ENCODE measurements around the gene UMAD1.

Gene UMAD1

DNA sequence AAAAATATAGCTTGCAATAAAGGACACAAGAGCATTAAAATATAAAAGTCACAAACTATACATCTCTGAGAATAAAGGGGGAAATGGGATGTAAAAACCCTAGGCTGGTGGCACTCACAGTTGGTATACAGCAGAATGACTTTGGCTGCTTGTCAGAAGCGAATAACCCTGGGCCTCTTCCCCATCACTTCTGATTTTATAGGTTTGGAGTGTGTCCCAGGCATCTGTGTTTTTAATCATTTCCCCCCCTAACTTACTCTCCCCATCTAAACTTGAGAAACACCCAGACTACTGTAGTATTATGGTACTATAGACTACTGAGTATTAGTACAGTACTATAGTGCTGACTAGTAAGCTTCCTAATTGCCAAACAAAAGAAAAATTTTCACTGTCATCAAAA, 79.6 kb downstream of the UMAD1 start:
- Histone ChIP-seq H3K27ac (ENCODE audit: low read length) (no peak overlapping the region), H3K36me3 (replicated peaks; ENCODE audit: insufficient read depth, low read length) (no peaks in the 10 kb centered on the region)

DNA sequence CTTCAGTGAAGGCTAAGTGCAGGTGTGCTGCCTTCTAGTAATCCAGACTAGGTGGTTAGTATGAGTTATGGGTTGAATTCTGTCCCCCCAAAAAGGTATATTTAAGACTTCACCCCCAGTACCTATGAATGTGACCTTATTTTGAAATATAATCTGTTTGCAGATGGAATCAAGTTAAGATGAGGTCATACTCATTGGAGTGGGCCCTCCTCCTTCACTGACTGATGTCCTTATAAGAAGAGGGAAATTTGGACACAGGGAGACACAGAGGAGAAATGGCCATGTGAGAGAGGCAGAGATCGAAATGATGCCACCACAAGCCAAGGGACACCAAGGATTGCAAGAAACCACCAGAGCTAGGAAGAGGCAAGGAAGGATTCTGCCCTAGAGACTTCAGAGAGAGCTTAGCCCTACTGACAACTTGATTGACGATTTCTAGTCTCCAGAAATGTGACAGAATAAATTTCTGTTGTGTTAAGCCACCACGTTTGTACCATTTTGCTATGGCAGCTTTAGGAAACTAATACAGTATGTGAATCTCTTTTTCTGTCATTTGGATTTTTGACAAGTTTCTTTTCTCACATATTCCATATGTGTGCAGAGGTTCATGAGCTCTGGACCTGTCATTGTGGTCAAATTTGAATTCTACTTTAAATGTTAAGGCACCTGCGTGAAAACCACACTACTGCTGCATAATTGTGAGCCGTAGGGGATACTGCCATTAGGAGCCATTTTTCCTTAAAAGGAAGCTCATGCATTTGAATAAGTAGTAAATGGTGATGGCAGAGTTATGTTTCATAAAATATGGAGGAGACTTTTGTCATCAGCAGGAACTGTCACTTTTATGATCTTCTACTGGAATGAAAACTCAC, 80.4 kb downstream of the UMAD1 start:
- Histone ChIP-seq H3K9me3 (replicated peaks; ENCODE audit: insufficient read depth, low read length) (no peaks in the 10 kb centered on the region), H3K4me3 (ENCODE audit: low read length) (no peak overlapping the region), H3K27me3 (replicated peaks; ENCODE audit: insufficient read depth, low read length) (no peaks in the 10 kb centered on the region), H3K4me1 (ENCODE audit: low read length) (peaks cover 19% of the 10 kb centered on the region), H3K9ac (ENCODE audit: low read length) (no peak overlapping the region), H4K20me1 (ENCODE audit: insufficient read depth, low read length) (no peaks in the 10 kb centered on the region), H3K36me3 (replicated peaks; ENCODE audit: insufficient read depth, low read length) (no peaks in the 10 kb centered on the region), H3F3A (ENCODE audit: insufficient read depth, low read length) (0 out of 2 replicates have a peak, but pooled peaks cover 8% of the 10 kb centered on the region), H3K9me2 (replicated peaks; ENCODE audit: insufficient read depth, low read length) (no peaks in the 10 kb centered on the region), H2AFZ (ENCODE audit: low read length) (no peak overlapping the region), H3K4me2 (ENCODE audit: low read depth, low read length) (no peak overlapping the region), H3K79me2 (ENCODE audit: low read length) (no peaks in the 10 kb centered on the region), H3K27ac (ENCODE audit: low read length) (no peak overlapping the region)
- TF ChIP-seq, protein P1, sequence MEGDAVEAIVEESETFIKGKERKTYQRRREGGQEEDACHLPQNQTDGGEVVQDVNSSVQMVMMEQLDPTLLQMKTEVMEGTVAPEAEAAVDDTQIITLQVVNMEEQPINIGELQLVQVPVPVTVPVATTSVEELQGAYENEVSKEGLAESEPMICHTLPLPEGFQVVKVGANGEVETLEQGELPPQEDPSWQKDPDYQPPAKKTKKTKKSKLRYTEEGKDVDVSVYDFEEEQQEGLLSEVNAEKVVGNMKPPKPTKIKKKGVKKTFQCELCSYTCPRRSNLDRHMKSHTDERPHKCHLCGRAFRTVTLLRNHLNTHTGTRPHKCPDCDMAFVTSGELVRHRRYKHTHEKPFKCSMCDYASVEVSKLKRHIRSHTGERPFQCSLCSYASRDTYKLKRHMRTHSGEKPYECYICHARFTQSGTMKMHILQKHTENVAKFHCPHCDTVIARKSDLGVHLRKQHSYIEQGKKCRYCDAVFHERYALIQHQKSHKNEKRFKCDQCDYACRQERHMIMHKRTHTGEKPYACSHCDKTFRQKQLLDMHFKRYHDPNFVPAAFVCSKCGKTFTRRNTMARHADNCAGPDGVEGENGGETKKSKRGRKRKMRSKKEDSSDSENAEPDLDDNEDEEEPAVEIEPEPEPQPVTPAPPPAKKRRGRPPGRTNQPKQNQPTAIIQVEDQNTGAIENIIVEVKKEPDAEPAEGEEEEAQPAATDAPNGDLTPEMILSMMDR (IDR thresholded peaks at IDR 0.05; ENCODE audit: low read length), result no peak
- no peak for DNase-seq

More for the DNA sequence above, 79.6 kb downstream of the UMAD1 start:
- Histone ChIP-seq H2AFZ (ENCODE audit: low read length) (no peak overlapping the region), H4K20me1 (ENCODE audit: insufficient read depth, low read length) (no peaks in the 10 kb centered on the region), H3K9ac (ENCODE audit: low read length) (no peak overlapping the region), H3F3A (ENCODE audit: insufficient read depth, low read length) (0 out of 2 replicates have a peak, but pooled peaks cover 8% of the 10 kb centered on the region), H3K4me1 (ENCODE audit: low read length) (peaks cover 21% of the 10 kb centered on the region), H3K27me3 (replicated peaks; ENCODE audit: insufficient read depth, low read length) (no peaks in the 10 kb centered on the region), H3K9me3 (replicated peaks; ENCODE audit: insufficient read depth, low read length) (no peaks in the 10 kb centered on the region), H3K79me2 (ENCODE audit: low read length) (no peaks in the 10 kb centered on the region), H3K4me3 (ENCODE audit: low read length) (no peak overlapping the region), H3K4me2 (ENCODE audit: low read depth, low read length) (no peak overlapping the region), H3K9me2 (replicated peaks; ENCODE audit: insufficient read depth, low read length) (no peaks in the 10 kb centered on the region)
- DNase-seq, result no peak
- TF ChIP-seq, protein P1 (IDR thresholded peaks at IDR 0.05; ENCODE audit: low read length), result no peak
- no peak for TF ChIP-seq EZH2 (optimal IDR thresholded peaks at IDR 0.05; ENCODE audit: low read depth, low read length)
- no peak for TF ChIP-seq EZH2phosphoT487 (IDR thresholded peaks at IDR 0.05; ENCODE audit: low read length)

DNA sequence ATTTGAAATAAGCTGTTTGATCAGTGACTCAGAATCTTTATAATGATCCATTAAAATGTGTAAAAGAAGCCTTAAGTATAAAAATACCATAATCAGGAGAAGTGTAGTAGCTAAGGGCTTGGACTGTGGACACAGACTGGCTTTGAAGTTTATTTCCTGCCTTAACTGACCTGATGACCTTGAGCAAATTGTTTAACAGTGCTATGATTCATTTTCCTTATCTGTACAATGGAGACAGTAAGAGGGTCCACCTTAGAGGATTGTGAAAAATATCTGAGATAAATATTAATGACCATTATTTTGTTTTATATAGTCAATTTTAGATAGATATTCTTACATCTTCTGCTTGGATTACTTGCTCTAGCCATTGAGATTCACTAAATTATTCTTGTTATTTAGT, 91.2 kb downstream of the UMAD1 start:
- H3K36me3 ChIP-seq (replicated peaks; ENCODE audit: insufficient read depth, low read length), result no peaks in the 10 kb centered on the region
- H4K20me1 ChIP-seq (ENCODE audit: insufficient read depth, low read length), result no peaks in the 10 kb centered on the region
- H3K4me3 ChIP-seq (ENCODE audit: low read length), result no peak overlapping the region
- H3K4me1 ChIP-seq (ENCODE audit: low read length), result no peaks in the 10 kb centered on the region
- H3K9me3 ChIP-seq (replicated peaks; ENCODE audit: insufficient read depth, low read length), result no peaks in the 10 kb centered on the region
- no peak for TF ChIP-seq EZH2 (optimal IDR thresholded peaks at IDR 0.05; ENCODE audit: low read depth, low read length)
- no peak for TF ChIP-seq EZH2phosphoT487 (IDR thresholded peaks at IDR 0.05; ENCODE audit: low read length)
- no peak overlapping the region for H3K27ac ChIP-seq (ENCODE audit: low read length)
- no peak overlapping the region for H2AFZ ChIP-seq (ENCODE audit: low read length)
- H3K79me2 ChIP-seq (ENCODE audit: low read length), result no peaks in the 10 kb centered on the region
- H3F3A ChIP-seq (ENCODE audit: insufficient read depth, low read length), result no peaks in the 10 kb centered on the region
- DNase-seq, result no peak
- H3K4me2 ChIP-seq (ENCODE audit: low read depth, low read length), result no peak overlapping the region
- no peaks in the 10 kb centered on the region for H3K27me3 ChIP-seq (replicated peaks; ENCODE audit: insufficient read depth, low read length)
- H3K9ac ChIP-seq (ENCODE audit: low read length), result no peak overlapping the region
- no peaks in the 10 kb centered on the region for H3K9me2 ChIP-seq (replicated peaks; ENCODE audit: insufficient read depth, low read length)

Data from MM.1S (cell line).